HL-60 (cell line): ENCODE measurements around the gene STH.

Experiments used
- GABPA ChIP-seq: IDR thresholded peaks from 2 replicates; pipeline ENCODE4 v1.6.1; 2012; ENCODE audit warnings: low read depth
- POLR2AphosphoS5 ChIP-seq: IDR thresholded peaks from 2 replicates; pipeline ENCODE4 v1.6.1; 2012; ENCODE audit warnings: low read depth
- TF ChIP-seq, protein P1 (sequence below): IDR thresholded peaks from one replicate; pipeline ENCODE4 v1.5.1; 2011; ENCODE audit warnings: low read length, control low read depth, inconsistent platforms; ENCODE audit not compliant: insufficient read depth
- TF ChIP-seq, protein P2 (sequence below): IDR thresholded peaks from 2 replicates; pipeline ENCODE4 v1.6.1; 2012; ENCODE audit warnings: low read depth; ENCODE audit not compliant: insufficient replicate concordance

DNA sequence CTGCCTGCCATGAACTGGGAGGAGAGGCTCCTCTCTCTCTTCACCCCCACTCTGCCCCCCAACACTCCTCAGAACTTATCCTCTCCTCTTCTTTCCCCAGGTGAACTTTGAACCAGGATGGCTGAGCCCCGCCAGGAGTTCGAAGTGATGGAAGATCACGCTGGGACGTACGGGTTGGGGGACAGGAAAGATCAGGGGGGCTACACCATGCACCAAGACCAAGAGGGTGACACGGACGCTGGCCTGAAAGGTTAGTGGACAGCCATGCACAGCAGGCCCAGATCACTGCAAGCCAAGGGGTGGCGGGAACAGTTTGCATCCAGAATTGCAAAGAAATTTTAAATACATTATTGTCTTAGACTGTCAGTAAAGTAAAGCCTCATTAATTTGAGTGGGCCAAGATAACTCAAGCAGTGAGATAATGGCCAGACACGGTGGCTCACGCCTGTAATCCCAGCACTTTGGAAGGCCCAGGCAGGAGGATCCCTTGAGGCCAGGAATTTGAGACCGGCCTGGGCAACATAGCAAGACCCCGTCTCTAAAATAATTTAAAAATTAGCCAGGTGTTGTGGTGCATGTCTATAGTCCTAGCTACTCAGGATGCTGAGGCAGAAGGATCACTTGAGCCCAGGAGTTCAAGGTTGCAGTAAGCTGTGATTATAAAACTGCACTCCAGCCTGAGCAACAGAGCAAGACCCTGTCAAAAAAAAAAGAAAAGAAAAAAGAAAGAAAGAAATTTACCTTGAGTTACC lies 36.7 kb upstream of the STH start:
- TF ChIP-seq, protein P1, sequence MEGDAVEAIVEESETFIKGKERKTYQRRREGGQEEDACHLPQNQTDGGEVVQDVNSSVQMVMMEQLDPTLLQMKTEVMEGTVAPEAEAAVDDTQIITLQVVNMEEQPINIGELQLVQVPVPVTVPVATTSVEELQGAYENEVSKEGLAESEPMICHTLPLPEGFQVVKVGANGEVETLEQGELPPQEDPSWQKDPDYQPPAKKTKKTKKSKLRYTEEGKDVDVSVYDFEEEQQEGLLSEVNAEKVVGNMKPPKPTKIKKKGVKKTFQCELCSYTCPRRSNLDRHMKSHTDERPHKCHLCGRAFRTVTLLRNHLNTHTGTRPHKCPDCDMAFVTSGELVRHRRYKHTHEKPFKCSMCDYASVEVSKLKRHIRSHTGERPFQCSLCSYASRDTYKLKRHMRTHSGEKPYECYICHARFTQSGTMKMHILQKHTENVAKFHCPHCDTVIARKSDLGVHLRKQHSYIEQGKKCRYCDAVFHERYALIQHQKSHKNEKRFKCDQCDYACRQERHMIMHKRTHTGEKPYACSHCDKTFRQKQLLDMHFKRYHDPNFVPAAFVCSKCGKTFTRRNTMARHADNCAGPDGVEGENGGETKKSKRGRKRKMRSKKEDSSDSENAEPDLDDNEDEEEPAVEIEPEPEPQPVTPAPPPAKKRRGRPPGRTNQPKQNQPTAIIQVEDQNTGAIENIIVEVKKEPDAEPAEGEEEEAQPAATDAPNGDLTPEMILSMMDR, result no peak
- TF ChIP-seq POLR2AphosphoS5 (no peak), GABPA (no peak)
- TF ChIP-seq, protein P2, sequence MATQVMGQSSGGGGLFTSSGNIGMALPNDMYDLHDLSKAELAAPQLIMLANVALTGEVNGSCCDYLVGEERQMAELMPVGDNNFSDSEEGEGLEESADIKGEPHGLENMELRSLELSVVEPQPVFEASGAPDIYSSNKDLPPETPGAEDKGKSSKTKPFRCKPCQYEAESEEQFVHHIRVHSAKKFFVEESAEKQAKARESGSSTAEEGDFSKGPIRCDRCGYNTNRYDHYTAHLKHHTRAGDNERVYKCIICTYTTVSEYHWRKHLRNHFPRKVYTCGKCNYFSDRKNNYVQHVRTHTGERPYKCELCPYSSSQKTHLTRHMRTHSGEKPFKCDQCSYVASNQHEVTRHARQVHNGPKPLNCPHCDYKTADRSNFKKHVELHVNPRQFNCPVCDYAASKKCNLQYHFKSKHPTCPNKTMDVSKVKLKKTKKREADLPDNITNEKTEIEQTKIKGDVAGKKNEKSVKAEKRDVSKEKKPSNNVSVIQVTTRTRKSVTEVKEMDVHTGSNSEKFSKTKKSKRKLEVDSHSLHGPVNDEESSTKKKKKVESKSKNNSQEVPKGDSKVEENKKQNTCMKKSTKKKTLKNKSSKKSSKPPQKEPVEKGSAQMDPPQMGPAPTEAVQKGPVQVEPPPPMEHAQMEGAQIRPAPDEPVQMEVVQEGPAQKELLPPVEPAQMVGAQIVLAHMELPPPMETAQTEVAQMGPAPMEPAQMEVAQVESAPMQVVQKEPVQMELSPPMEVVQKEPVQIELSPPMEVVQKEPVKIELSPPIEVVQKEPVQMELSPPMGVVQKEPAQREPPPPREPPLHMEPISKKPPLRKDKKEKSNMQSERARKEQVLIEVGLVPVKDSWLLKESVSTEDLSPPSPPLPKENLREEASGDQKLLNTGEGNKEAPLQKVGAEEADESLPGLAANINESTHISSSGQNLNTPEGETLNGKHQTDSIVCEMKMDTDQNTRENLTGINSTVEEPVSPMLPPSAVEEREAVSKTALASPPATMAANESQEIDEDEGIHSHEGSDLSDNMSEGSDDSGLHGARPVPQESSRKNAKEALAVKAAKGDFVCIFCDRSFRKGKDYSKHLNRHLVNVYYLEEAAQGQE, result no peak
